ENCODE measurements around the gene ADH7.

Gene ADH7

GRCh38 chr4:99399017-99399416, 36.1 kb downstream of the ADH7 start:
- peaks cover 4% of the 10 kb centered on the region for H3K27me3 ChIP-seq (ENCODE audit: control insufficient read depth, low read length)
- no peaks in the 10 kb centered on the region for H3F3A ChIP-seq (ENCODE audit: control insufficient read depth, insufficient read depth)
- no peaks in the 10 kb centered on the region for H3K4me1 ChIP-seq (ENCODE audit: control insufficient read depth, low read length)
- no peaks in the 10 kb centered on the region for H4K20me1 ChIP-seq (ENCODE audit: control insufficient read depth, insufficient read depth, low read depth, low read length)
- H3K4me3 ChIP-seq (ENCODE audit: low read length) = no peak overlapping the region
- H3K27ac ChIP-seq (ENCODE audit: low read depth, low read length) = no peak overlapping the region
- no peaks in the 10 kb centered on the region for H3K36me3 ChIP-seq (ENCODE audit: control insufficient read depth, low read length)
- TF ChIP-seq CTCF (IDR thresholded peaks at IDR 0.05; ENCODE audit: low read depth, low read length, poor library complexity, severe bottlenecking) (no peak), EZH2phosphoT487 (IDR thresholded peaks at IDR 0.05; ENCODE audit: borderline replicate concordance, low read length) (no peak)
- H3K9me3 ChIP-seq (ENCODE audit: control insufficient read depth, insufficient read depth, low read length) = no peaks in the 10 kb centered on the region
- H3K4me2 ChIP-seq (ENCODE audit: low read length) = no peak overlapping the region
- no peaks in the 10 kb centered on the region for H3K9me2 ChIP-seq (replicated peaks; ENCODE audit: control insufficient read depth, low read length)
- no peaks in the 10 kb centered on the region for H3K79me2 ChIP-seq (ENCODE audit: control insufficient read depth, low read length)

GRCh38 chr4:99395595-99396364, 39.4 kb downstream of the ADH7 start:
- no peak overlapping the region for H3K4me2 ChIP-seq (ENCODE audit: low read length)
- H3F3A ChIP-seq (ENCODE audit: control insufficient read depth, insufficient read depth) = no peaks in the 10 kb centered on the region
- H3K27ac ChIP-seq (ENCODE audit: low read depth, low read length) = no peak overlapping the region
- TF ChIP-seq EZH2phosphoT487 (IDR thresholded peaks at IDR 0.05; ENCODE audit: borderline replicate concordance, low read length) = no peak
- no peak for TF ChIP-seq CTCF (IDR thresholded peaks at IDR 0.05; ENCODE audit: low read depth, low read length, poor library complexity, severe bottlenecking)
- no peaks in the 10 kb centered on the region for H3K9me3 ChIP-seq (ENCODE audit: control insufficient read depth, insufficient read depth, low read length)
- H3K4me1 ChIP-seq (ENCODE audit: control insufficient read depth, low read length) = no peaks in the 10 kb centered on the region
- H3K4me3 ChIP-seq (ENCODE audit: low read length) = no peak overlapping the region
- H3K9me2 ChIP-seq (replicated peaks; ENCODE audit: control insufficient read depth, low read length) = no peaks in the 10 kb centered on the region
- H3K79me2 ChIP-seq (ENCODE audit: control insufficient read depth, low read length) = no peaks in the 10 kb centered on the region
- no peaks in the 10 kb centered on the region for H3K36me3 ChIP-seq (ENCODE audit: control insufficient read depth, low read length)
- H3K27me3 ChIP-seq (ENCODE audit: control insufficient read depth, low read length) = no peaks in the 10 kb centered on the region
- H4K20me1 ChIP-seq (ENCODE audit: control insufficient read depth, insufficient read depth, low read depth, low read length) = no peaks in the 10 kb centered on the region

GRCh38 chr4:99394896-99395295, 40.2 kb downstream of the ADH7 start:
- H3K9me3 ChIP-seq (ENCODE audit: control insufficient read depth, insufficient read depth, low read length) = no peaks in the 10 kb centered on the region
- no peak for TF ChIP-seq CTCF (IDR thresholded peaks at IDR 0.05; ENCODE audit: low read depth, low read length, poor library complexity, severe bottlenecking)
- TF ChIP-seq EZH2phosphoT487 (IDR thresholded peaks at IDR 0.05; ENCODE audit: borderline replicate concordance, low read length) = no peak
- no peaks in the 10 kb centered on the region for H3K9me2 ChIP-seq (replicated peaks; ENCODE audit: control insufficient read depth, low read length)
- H3K27me3 ChIP-seq (ENCODE audit: control insufficient read depth, low read length) = no peaks in the 10 kb centered on the region
- no peaks in the 10 kb centered on the region for H3K79me2 ChIP-seq (ENCODE audit: control insufficient read depth, low read length)
- H3K27ac ChIP-seq (ENCODE audit: low read depth, low read length) = no peak overlapping the region
- no peak overlapping the region for H3K4me3 ChIP-seq (ENCODE audit: low read length)
- no peaks in the 10 kb centered on the region for H3K36me3 ChIP-seq (ENCODE audit: control insufficient read depth, low read length)
- no peaks in the 10 kb centered on the region for H3K4me1 ChIP-seq (ENCODE audit: control insufficient read depth, low read length)
- H3F3A ChIP-seq (ENCODE audit: control insufficient read depth, insufficient read depth) = no peaks in the 10 kb centered on the region
- no peaks in the 10 kb centered on the region for H4K20me1 ChIP-seq (ENCODE audit: control insufficient read depth, insufficient read depth, low read depth, low read length)
- H3K4me2 ChIP-seq (ENCODE audit: low read length) = no peak overlapping the region
